DOHH2 (cell line): ENCODE results near the gene SRRM2.

Experiments used
- CTCF ChIP-seq: fragments of 200-600 bp; sonication (generic); IDR thresholded peaks from one replicate; pipeline ENCODE4 v1.5.1; 2014; ENCODE audit warnings: antibody characterized with exemption, mild to moderate bottlenecking, low read depth, low read length; ENCODE audit not compliant: poor library complexity, severe bottlenecking
- EZH2phosphoT487 ChIP-seq: fragments of 200-600 bp; sonication (generic); IDR thresholded peaks from 2 replicates; pipeline ENCODE4 v1.6.1; 2017; ENCODE audit warnings: borderline replicate concordance, mild to moderate bottlenecking, antibody characterized with exemption, low read length, moderate library complexity, mixed read lengths

GRCh38 chr16:2713523-2713922 is 38.9 kb upstream of the SRRM2 start:
- TF ChIP-seq CTCF: no peak
- TF ChIP-seq EZH2phosphoT487: no peak
